GM12872 (cell line): ENCODE data around the gene GYG2.

ENCODE experiments used
- CTCF ChIP-seq: IDR thresholded peaks from 3 replicates; pipeline ENCODE4 v1.5.1; 2011; ENCODE audit warnings: low read depth, mild to moderate bottlenecking, low read length, moderate library complexity; ENCODE audit not compliant: insufficient read depth

Gene GYG2

GRCh38 chrX:2883770-2884169 is 55.0 kb downstream of the GYG2 start:
- no peak for TF ChIP-seq CTCF

GRCh38 chrX:2888309-2888708 is 59.6 kb downstream of the GYG2 start:
- no peak for TF ChIP-seq CTCF

GRCh38 chrX:2889045-2889605 is 60.4 kb downstream of the GYG2 start:
- TF ChIP-seq CTCF, result no peak

GRCh38 chrX:2889706-2890490 is 61.2 kb downstream of the GYG2 start:
- peak; percentile 38 for TF ChIP-seq CTCF

GRCh38 chrX:2892816-2893215 is 64.1 kb downstream of the GYG2 start:
- no peak for TF ChIP-seq CTCF

GRCh38 chrX:2894885-2895292 is 66.2 kb downstream of the GYG2 start:
- no peak for TF ChIP-seq CTCF

GRCh38 chrX:2897311-2897689 is 68.6 kb downstream of the GYG2 start:
- no peak for TF ChIP-seq CTCF
